ENCODE measurements around the gene TMA7B. TPM values are rescaled to one million over a fixed set of nuclear protein-coding genes. Genes with fewer than 3 reads are reported as not detected.

TMA7B gene
- total RNA-seq, 1 donor from 2014 or later, result not detected

GRCh38 chr22:39932166-39932565 is 28.0 kb upstream of the TMA7B start:
- intact Hi-C loops (cut with micrococcal nuclease), result no loop called here
- DNase-seq (no peak), ATAC-seq (no peak)

- DNase-seq, result peak; percentile 34
- intact Hi-C loops (cut with micrococcal nuclease), result no loop called here
- ATAC-seq, result no peak
Measured at GRCh38 chr22:39932918-39933649, 27.1 kb upstream of the TMA7B start.

GRCh38 chr22:39933741-39934140 is 26.5 kb upstream of the TMA7B start:
- no peak for DNase-seq
- no peak for ATAC-seq
- intact Hi-C loops (cut with micrococcal nuclease), result no loop called here

- DNase-seq (no peak), ATAC-seq (no peak)
- intact Hi-C loops (cut with micrococcal nuclease), result no loop called here
Measured at GRCh38 chr22:39935116-39935515, 25.1 kb upstream of the TMA7B start.

- DNase-seq (no peak), ATAC-seq (no peak)
- intact Hi-C loops (cut with micrococcal nuclease), result no loop called here
Measured at GRCh38 chr22:39935612-39936011, 24.6 kb upstream of the TMA7B start.

GRCh38 chr22:39936523-39937145 is 23.6 kb upstream of the TMA7B start:
- ATAC-seq (no peak), DNase-seq (no peak)
- intact Hi-C loops (cut with micrococcal nuclease), result no loop called here

- intact Hi-C loops (cut with micrococcal nuclease), result no loop called here
- ATAC-seq (no peak), DNase-seq (no peak)
Measured at GRCh38 chr22:39937906-39938305, 22.3 kb upstream of the TMA7B start.

- DNase-seq (no peak), ATAC-seq (no peak)
- intact Hi-C loops (cut with micrococcal nuclease), result no loop called here
Measured at GRCh38 chr22:39938509-39939111, 21.6 kb upstream of the TMA7B start.

- DNase-seq (no peak), ATAC-seq (no peak)
- intact Hi-C loops (cut with micrococcal nuclease), result no loop called here
Measured at GRCh38 chr22:39939830-39940229, 20.4 kb upstream of the TMA7B start.

- DNase-seq, result no peak
- no peak for ATAC-seq
- intact Hi-C loops (cut with micrococcal nuclease), result no loop called here
Measured at GRCh38 chr22:39940757-39941305, 19.4 kb upstream of the TMA7B start.

GRCh38 chr22:39941601-39942000 is 18.6 kb upstream of the TMA7B start:
- DNase-seq (no peak), ATAC-seq (no peak)
- intact Hi-C loops (cut with micrococcal nuclease), result no loop called here

- ATAC-seq (no peak), DNase-seq (no peak)
- intact Hi-C loops (cut with micrococcal nuclease), result no loop called here
Measured at GRCh38 chr22:39942439-39943230, 17.6 kb upstream of the TMA7B start.

GRCh38 chr22:39943337-39943736 is 16.9 kb upstream of the TMA7B start:
- ATAC-seq, result no peak
- DNase-seq, result no peak
- intact Hi-C loops (cut with micrococcal nuclease), result no loop called here

GRCh38 chr22:39943953-39944872 is 16.0 kb upstream of the TMA7B start:
- intact Hi-C loops (cut with micrococcal nuclease), result no loop called here
- DNase-seq, result no peak
- no peak for ATAC-seq

- DNase-seq, result no peak
- intact Hi-C loops (cut with micrococcal nuclease), result no loop called here
- no peak for ATAC-seq
Measured at GRCh38 chr22:39946126-39946502, 14.1 kb upstream of the TMA7B start.

GRCh38 chr22:39946503-39947219 is 13.5 kb upstream of the TMA7B start:
- intact Hi-C loops (cut with micrococcal nuclease), result no loop called here
- no peak for ATAC-seq
- DNase-seq, result no peak

- ATAC-seq (no peak), DNase-seq (no peak)
- intact Hi-C loops (cut with micrococcal nuclease), result no loop called here
Measured at GRCh38 chr22:39947220-39948216, 12.7 kb upstream of the TMA7B start.
